Stimulated activated naive B cell treated with anti-CD40 and anti-IgM and Interleukin-4, amounts not matched to agents 10 μg/mL and 1 μg/mL and 100 μg/mL, for 72 hours (primary cell): ENCODE data around the gene MAP2K3.
A peak's percentile ranks its signal among the peaks of the same experiment; 100 is the strongest.

Experiments used
- ATAC-seq, 2 donors: fragments of 150-1000 bp; cut with Tn5 transposase; replicated peaks; 2 replicates each; pipeline ENCODE4 v1.10.0; 2021; ENCODE audit warnings: moderate library complexity in 1 of 2
- DNase-seq: peaks from one replicate; pipeline ENCODE4 v3.0.0; 2021
- H3K27ac Mint-ChIP-seq: one replicate; pipeline ENCODE4 v1.8.0; 2022; ENCODE audit warnings: mild to moderate bottlenecking, mixed read lengths
- H3K27me3 Mint-ChIP-seq, 2 donors: one replicate each; pipeline ENCODE4 v1.8.0; 2022; ENCODE audit warnings: mixed read lengths in 2 of 2
- H3K36me3 Mint-ChIP-seq, 2 donors: one replicate each; pipeline ENCODE4 v1.8.0; 2022; ENCODE audit warnings: mixed read lengths in 2 of 2, mild to moderate bottlenecking in 1 of 2
- H3K4me1 Mint-ChIP-seq, 2 donors: one replicate each; pipeline ENCODE4 v1.8.0; 2022; ENCODE audit warnings: mixed read lengths in 2 of 2, mild to moderate bottlenecking in 1 of 2
- H3K4me3 Mint-ChIP-seq, 2 donors: one replicate each; pipeline ENCODE4 v1.8.0; 2022; ENCODE audit warnings: mild to moderate bottlenecking in 2 of 2, mixed read lengths in 2 of 2, moderate library complexity in 1 of 2
- H3K9me3 Mint-ChIP-seq, 2 donors: one replicate each; pipeline ENCODE4 v1.8.0; 2022; ENCODE audit warnings: mixed read lengths in 2 of 2, mild to moderate bottlenecking in 1 of 2

MAP2K3 gene

GRCh38 chr17:21292867-21293830 lies 8.6 kb downstream of the MAP2K3 start:
- H3K27ac Mint-ChIP-seq = no peak overlapping the region
- peaks cover 41 to 72% of the 10 kb centered on the region in 2 donors for H3K4me1 Mint-ChIP-seq
- H3K27me3 Mint-ChIP-seq = peaks cover 0 to 4% of the 10 kb centered on the region in 2 donors
- DNase-seq = no peak
- ATAC-seq = no peak
- peaks cover 29 to 47% of the 10 kb centered on the region in 2 donors for H3K36me3 Mint-ChIP-seq
- H3K4me3 Mint-ChIP-seq = no peak overlapping the region
- peaks cover 2 to 3% of the 10 kb centered on the region in 2 donors for H3K9me3 Mint-ChIP-seq

- H3K4me3 Mint-ChIP-seq = no peak overlapping the region
- peaks cover 29 to 50% of the 10 kb centered on the region in 2 donors for H3K36me3 Mint-ChIP-seq
- H3K9me3 Mint-ChIP-seq = peaks cover 2 to 3% of the 10 kb centered on the region in 2 donors
- no peak overlapping the region for H3K27ac Mint-ChIP-seq
- DNase-seq (no peak), ATAC-seq (no peak)
- peaks cover 0 to 4% of the 10 kb centered on the region in 2 donors for H3K27me3 Mint-ChIP-seq
- H3K4me1 Mint-ChIP-seq = peaks cover 38 to 65% of the 10 kb centered on the region in 2 donors
These were observed 9.3 kb downstream of the MAP2K3 start for GRCh38 chr17:21293831-21294210.

GRCh38 chr17:21294321-21295035 lies 10.0 kb downstream of the MAP2K3 start:
- Mint-ChIP-seq H3K27me3 (peaks cover 0 to 4% of the 10 kb centered on the region in 2 donors), H3K27ac (peak overlapping the region; percentile 60), H3K36me3 (peaks cover 29 to 47% of the 10 kb centered on the region in 2 donors), H3K9me3 (peaks cover 2 to 3% of the 10 kb centered on the region in 2 donors), H3K4me3 (no peak overlapping the region), H3K4me1 (peaks cover 32 to 58% of the 10 kb centered on the region in 2 donors)
- DNase-seq (no peak), ATAC-seq (no peak)

GRCh38 chr17:21295036-21295952 lies 10.8 kb downstream of the MAP2K3 start:
- ATAC-seq = peak; percentile 11 to 48
- H3K4me3 Mint-ChIP-seq = peak overlapping the region in 1 of 2 donors; percentile 6

GRCh38 chr17:21296097-21297025 lies 11.8 kb downstream of the MAP2K3 start:
- peaks cover 2 to 3% of the 10 kb centered on the region in 2 donors for H3K9me3 Mint-ChIP-seq
- H3K36me3 Mint-ChIP-seq = peaks cover 29 to 43% of the 10 kb centered on the region in 2 donors
- no peaks in the 10 kb centered on the region for H3K27me3 Mint-ChIP-seq
- peak overlapping the region; percentile 60 for H3K27ac Mint-ChIP-seq
- peaks cover 20 to 40% of the 10 kb centered on the region in 2 donors for H3K4me1 Mint-ChIP-seq
- no peak for DNase-seq
- no peak for ATAC-seq
- H3K4me3 Mint-ChIP-seq = no peak overlapping the region

More at GRCh38 chr17:21295036-21295952, 10.8 kb downstream of the MAP2K3 start:
- DNase-seq = no peak
- Mint-ChIP-seq H3K27ac (peak overlapping the region; percentile 60), H3K36me3 (peaks cover 30 to 49% of the 10 kb centered on the region in 2 donors), H3K4me1 (peaks cover 26 to 50% of the 10 kb centered on the region in 2 donors), H3K9me3 (peaks cover 2 to 3% of the 10 kb centered on the region in 2 donors), H3K27me3 (peaks cover 0 to 4% of the 10 kb centered on the region in 2 donors)

GRCh38 chr17:21297026-21297520 lies 12.6 kb downstream of the MAP2K3 start:
- no peaks in the 10 kb centered on the region for H3K27me3 Mint-ChIP-seq
- H3K4me1 Mint-ChIP-seq = peaks cover 16 to 33% of the 10 kb centered on the region in 2 donors
- H3K27ac Mint-ChIP-seq = no peak overlapping the region
- no peak for DNase-seq
- H3K4me3 Mint-ChIP-seq = no peak overlapping the region
- ATAC-seq = no peak
- H3K9me3 Mint-ChIP-seq = peaks cover 2 to 3% of the 10 kb centered on the region in 2 donors
- H3K36me3 Mint-ChIP-seq = peaks cover 26 to 37% of the 10 kb centered on the region in 2 donors

GRCh38 chr17:21297597-21297996 lies 13.1 kb downstream of the MAP2K3 start:
- DNase-seq = no peak
- no peaks in the 10 kb centered on the region for H3K27me3 Mint-ChIP-seq
- H3K27ac Mint-ChIP-seq = peak overlapping the region; percentile 33
- no peak for ATAC-seq
- peaks cover 27 to 38% of the 10 kb centered on the region in 2 donors for H3K36me3 Mint-ChIP-seq
- no peak overlapping the region for H3K4me3 Mint-ChIP-seq
- H3K4me1 Mint-ChIP-seq = peaks cover 14 to 27% of the 10 kb centered on the region in 2 donors
- peaks cover 0 to 3% of the 10 kb centered on the region in 2 donors for H3K9me3 Mint-ChIP-seq

- Mint-ChIP-seq H3K4me1 (peaks cover 10 to 23% of the 10 kb centered on the region in 2 donors), H3K9me3 (no peaks in the 10 kb centered on the region), H3K36me3 (peaks cover 28 to 40% of the 10 kb centered on the region in 2 donors), H3K27ac (peak overlapping the region; percentile 56), H3K27me3 (no peaks in the 10 kb centered on the region), H3K4me3 (no peak overlapping the region)
- no peak for DNase-seq
- ATAC-seq = no peak
These were observed 13.8 kb downstream of the MAP2K3 start for GRCh38 chr17:21298056-21298982.

- Mint-ChIP-seq H3K27me3 (no peaks in the 10 kb centered on the region), H3K27ac (no peak overlapping the region), H3K9me3 (no peaks in the 10 kb centered on the region), H3K36me3 (peaks cover 32 to 45% of the 10 kb centered on the region in 2 donors), H3K4me3 (no peak overlapping the region), H3K4me1 (peaks cover 8 to 19% of the 10 kb centered on the region in 2 donors)
- no peak for ATAC-seq
- DNase-seq = no peak
These were observed 14.5 kb downstream of the MAP2K3 start for GRCh38 chr17:21298983-21299519.

GRCh38 chr17:21299981-21300600 lies 15.6 kb downstream of the MAP2K3 start:
- Mint-ChIP-seq H3K27ac (no peak overlapping the region), H3K4me3 (no peak overlapping the region), H3K9me3 (no peaks in the 10 kb centered on the region), H3K36me3 (peaks cover 30 to 40% of the 10 kb centered on the region in 2 donors), H3K4me1 (peaks cover 2 to 8% of the 10 kb centered on the region in 2 donors), H3K27me3 (no peaks in the 10 kb centered on the region)
- DNase-seq = no peak
- ATAC-seq = no peak
